HUES48 (cell line): ENCODE measurements around the gene B4GALT5.
A peak's percentile ranks its signal among the peaks of the same experiment; 100 is the strongest.

Experiments
- H3K27ac ChIP-seq: one replicate; pipeline ENCODE4 v1.7.0; 2013; ENCODE audit warnings: low read depth, low read length, inconsistent platforms
- H3K27me3 ChIP-seq: 2 replicates; pipeline ENCODE4 v1.6.1; 2013; ENCODE audit warnings: mild to moderate bottlenecking, low read length; ENCODE audit not compliant: control insufficient read depth, insufficient read depth
- H3K36me3 ChIP-seq: 2 replicates; pipeline ENCODE4 v1.6.1; 2013; ENCODE audit warnings: low read length; ENCODE audit not compliant: control insufficient read depth, insufficient read depth
- H3K4me1 ChIP-seq: 2 replicates; pipeline ENCODE4 v1.6.1; 2013; ENCODE audit warnings: mild to moderate bottlenecking, low read length; ENCODE audit not compliant: control insufficient read depth, insufficient read depth
- H3K4me3 ChIP-seq: 2 replicates; pipeline ENCODE4 v1.5.1; 2013; ENCODE audit warnings: mild to moderate bottlenecking, low read depth, low read length
- H3K9ac ChIP-seq: 2 replicates; pipeline ENCODE4 v1.6.1; 2013; ENCODE audit warnings: mild to moderate bottlenecking, low read depth, low read length, moderate library complexity
- H3K9me3 ChIP-seq: 2 replicates; pipeline ENCODE4 v1.6.1; 2013; ENCODE audit warnings: low read length; ENCODE audit not compliant: control insufficient read depth, insufficient read depth

The B4GALT5 gene

GRCh38 chr20:49585585-49586245, 128.0 kb downstream of the B4GALT5 start:
- Histone ChIP-seq H3K36me3 (no peaks in the 10 kb centered on the region), H3K4me1 (no peaks in the 10 kb centered on the region), H3K27me3 (no peaks in the 10 kb centered on the region), H3K4me3 (no peak overlapping the region), H3K9ac (no peak overlapping the region), H3K27ac (no peak overlapping the region), H3K9me3 (no peaks in the 10 kb centered on the region)

- H3K9me3 ChIP-seq = no peaks in the 10 kb centered on the region
- no peaks in the 10 kb centered on the region for H3K36me3 ChIP-seq
- no peaks in the 10 kb centered on the region for H3K27me3 ChIP-seq
- no peak overlapping the region for H3K9ac ChIP-seq
- peaks cover 3% of the 10 kb centered on the region; the same call in 1 of the 2 replicates for H3K4me1 ChIP-seq
- H3K4me3 ChIP-seq = no peak overlapping the region
- H3K27ac ChIP-seq = peak overlapping the region; percentile 45
These were observed 129.0 kb downstream of the B4GALT5 start for GRCh38 chr20:49584418-49585382.

DNA sequence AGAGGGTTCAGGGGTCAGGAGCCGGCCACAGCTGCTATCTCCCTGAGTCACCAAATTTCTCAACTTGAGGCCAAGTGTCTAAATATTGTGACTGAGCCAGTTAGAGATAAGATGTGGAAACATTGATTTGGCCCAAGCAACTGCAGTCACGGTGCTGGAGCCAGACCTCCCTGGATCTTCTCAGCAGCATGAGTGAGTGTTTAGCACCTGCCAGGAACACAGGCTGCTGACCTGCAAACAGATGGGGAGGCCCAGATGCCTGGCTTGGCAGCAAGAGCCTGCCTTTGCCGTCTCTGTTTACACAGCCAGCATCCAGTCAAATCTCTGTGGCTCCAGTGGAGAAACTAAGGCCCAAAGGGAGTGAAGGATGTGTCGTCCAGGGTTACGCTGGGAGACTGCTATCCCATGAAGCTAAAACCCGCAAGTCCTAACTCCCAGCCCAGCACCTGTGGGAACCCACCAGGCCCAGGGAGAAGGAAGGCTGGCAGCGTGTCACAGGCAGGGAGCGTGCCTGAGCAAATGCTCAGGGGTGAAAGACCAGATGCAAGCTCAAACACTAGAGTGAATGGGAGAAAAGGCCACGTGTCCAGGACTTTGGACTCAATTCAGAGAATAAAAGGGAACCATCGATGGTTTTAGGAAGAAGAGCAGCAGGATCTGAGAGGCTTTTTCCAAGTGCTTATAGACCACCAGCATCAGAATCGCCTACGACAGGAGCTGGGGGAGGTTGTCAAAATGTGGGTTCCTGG, 129.8 kb downstream of the B4GALT5 start:
- Histone ChIP-seq H3K4me1 (peaks cover 5% of the 10 kb centered on the region; the same call in 1 of the 2 replicates), H3K4me3 (no peak overlapping the region), H3K27ac (peak overlapping the region; percentile 45), H3K27me3 (no peaks in the 10 kb centered on the region), H3K9ac (no peak overlapping the region), H3K9me3 (no peaks in the 10 kb centered on the region), H3K36me3 (no peaks in the 10 kb centered on the region)

DNA sequence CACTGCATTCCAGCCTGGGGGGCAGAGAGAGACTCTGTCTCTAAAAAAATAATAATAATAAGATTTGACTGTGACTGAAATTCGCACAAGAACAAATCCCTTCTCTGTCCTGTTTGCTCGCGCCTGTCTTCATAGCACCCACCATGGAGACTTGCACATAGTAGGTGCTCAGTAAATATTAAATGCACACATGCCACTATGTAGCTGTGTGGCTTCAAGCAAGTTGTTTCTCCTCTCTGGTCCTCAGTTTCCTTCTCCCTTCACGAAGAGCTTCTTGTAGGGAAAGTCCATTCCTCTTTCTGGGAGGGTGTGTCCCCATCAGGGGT, 130.4 kb downstream of the B4GALT5 start:
- no peaks in the 10 kb centered on the region for H3K27me3 ChIP-seq

More for the DNA sequence above, 130.4 kb downstream of the B4GALT5 start:
- Histone ChIP-seq H3K36me3 (no peaks in the 10 kb centered on the region), H3K9ac (no peak overlapping the region), H3K9me3 (no peaks in the 10 kb centered on the region), H3K27ac (no peak overlapping the region), H3K4me3 (no peak overlapping the region), H3K4me1 (peaks cover 5% of the 10 kb centered on the region; the same call in 1 of the 2 replicates)
